SK-N-SH treated with all-trans-retinoic acid at 6 μM for 48 hours (cell line): ENCODE data around the gene LRRC10.

Experiments used
- ATAC-seq: fragments of 200-7000 bp; cut with Tn5 transposase; 3 replicates; pipeline ENCODE4 v1.9.1; 2020; ENCODE audit warnings: mild to moderate bottlenecking, moderate library complexity
- ARNTL ChIP-seq: fragments of 450-650 bp; formaldehyde crosslinking; IDR thresholded peaks from 2 replicates; pipeline ENCODE4 v1.5.0; 2020; ENCODE audit warnings: low read depth, mild to moderate bottlenecking, moderate library complexity, borderline replicate concordance
- BACH2 ChIP-seq: fragments of 250-450 bp; sonication (Bioruptor Pico); IDR thresholded peaks from 2 replicates; pipeline ENCODE4 v1.9.0; 2021; ENCODE audit warnings: mild to moderate bottlenecking, borderline replicate concordance
- CSDC2 ChIP-seq: fragments of 250-450 bp; sonication (Bioruptor Pico); IDR thresholded peaks from 2 replicates; pipeline ENCODE4 v1.5.0; 2020; ENCODE audit warnings: mild to moderate bottlenecking, moderate library complexity
- GLIS3 ChIP-seq: fragments of 250-450 bp; sonication (Bioruptor Pico); IDR thresholded peaks from 2 replicates; pipeline ENCODE4 v1.5.0; 2020; ENCODE audit warnings: mild to moderate bottlenecking, moderate library complexity
- PPARA ChIP-seq: fragments of 250-450 bp; sonication (Bioruptor Pico); IDR thresholded peaks from 2 replicates; pipeline ENCODE4 v1.5.0; 2020; ENCODE audit warnings: mild to moderate bottlenecking, borderline replicate concordance
- RARB ChIP-seq: fragments of 250-450 bp; sonication (Bioruptor Pico); IDR thresholded peaks from 2 replicates; pipeline ENCODE4 v1.8.0; 2021; ENCODE audit warnings: mild to moderate bottlenecking, moderate library complexity
- SNAI2 ChIP-seq: fragments of 250-450 bp; sonication (Bioruptor Pico); IDR thresholded peaks from 2 replicates; pipeline ENCODE4 v1.5.0; 2020; ENCODE audit warnings: mild to moderate bottlenecking, moderate library complexity
- TCF4 ChIP-seq: fragments of 250-450 bp; sonication (Bioruptor Pico); IDR thresholded peaks from 2 replicates; pipeline ENCODE4 v1.8.0; 2021; ENCODE audit warnings: mild to moderate bottlenecking, moderate library complexity, borderline replicate concordance
- TOX ChIP-seq: fragments of 250-450 bp; sonication (Bioruptor Pico); IDR thresholded peaks from 2 replicates; pipeline ENCODE4 v1.8.0; 2021; ENCODE audit warnings: mild to moderate bottlenecking, moderate library complexity, borderline replicate concordance
- ZC3H10 ChIP-seq: fragments of 250-450 bp; sonication (Bioruptor Pico); IDR thresholded peaks from 2 replicates; pipeline ENCODE4 v1.5.1; 2021; ENCODE audit warnings: mild to moderate bottlenecking, moderate library complexity
- ZFP30 ChIP-seq: fragments of 450-650 bp; formaldehyde crosslinking; IDR thresholded peaks from 2 replicates; pipeline ENCODE4 v1.5.0; 2022; ENCODE audit warnings: mild to moderate bottlenecking, moderate library complexity
- ZNF565 ChIP-seq: fragments of 450-650 bp; formaldehyde crosslinking; conservative IDR thresholded peaks from 2 replicates; pipeline ENCODE4 v1.5.0; 2020; ENCODE audit warnings: low read depth, mild to moderate bottlenecking, moderate library complexity
- TF ChIP-seq, protein P1 (sequence below): fragments of 250-450 bp; sonication (Bioruptor Pico); IDR thresholded peaks from 2 replicates; pipeline ENCODE4 v1.5.0; 2020; ENCODE audit warnings: mild to moderate bottlenecking, moderate library complexity
- TF ChIP-seq, protein P2 (sequence below): fragments of 250-450 bp; sonication (Bioruptor Pico); IDR thresholded peaks from 2 replicates; pipeline ENCODE4 v1.8.0; 2021; ENCODE audit warnings: low read depth, mild to moderate bottlenecking, moderate library complexity, borderline replicate concordance
- TF ChIP-seq, protein P3 (sequence below): fragments of 250-450 bp; sonication (Bioruptor Pico); IDR thresholded peaks from 2 replicates; pipeline ENCODE4 v1.5.1; 2020; ENCODE audit warnings: low read depth, mild to moderate bottlenecking, moderate library complexity
- TF ChIP-seq, protein P4 (sequence below): fragments of 250-450 bp; sonication (Bioruptor Pico); IDR thresholded peaks from 2 replicates; pipeline ENCODE4 v1.5.1; 2021; ENCODE audit warnings: mild to moderate bottlenecking, moderate library complexity
- TF ChIP-seq, protein P5 (sequence below): fragments of 250-450 bp; sonication (Bioruptor Pico); IDR thresholded peaks from 2 replicates; pipeline ENCODE4 v1.8.0; 2020; ENCODE audit warnings: mild to moderate bottlenecking, moderate library complexity, borderline replicate concordance

Gene LRRC10

DNA sequence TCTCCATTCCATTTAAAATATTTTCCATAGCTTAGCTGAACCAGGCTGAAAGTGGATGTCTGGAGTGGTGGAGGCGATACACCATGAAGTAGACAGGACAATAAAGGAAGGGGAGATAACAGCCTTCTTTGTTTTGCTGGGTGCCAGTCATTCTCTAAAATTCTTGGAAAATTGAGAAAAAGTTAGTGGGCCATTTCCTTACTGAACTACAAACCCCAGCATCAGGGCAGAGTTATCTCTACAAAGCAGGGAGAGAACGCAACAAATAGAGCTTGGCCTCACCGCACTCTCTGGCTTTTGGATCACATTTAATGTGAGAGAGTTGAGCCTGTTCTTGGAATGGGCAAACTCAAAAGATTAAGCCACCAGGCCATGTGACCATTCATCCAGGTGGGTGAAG is 41.2 kb upstream of the LRRC10 start (continued):
- TF ChIP-seq, protein P1, sequence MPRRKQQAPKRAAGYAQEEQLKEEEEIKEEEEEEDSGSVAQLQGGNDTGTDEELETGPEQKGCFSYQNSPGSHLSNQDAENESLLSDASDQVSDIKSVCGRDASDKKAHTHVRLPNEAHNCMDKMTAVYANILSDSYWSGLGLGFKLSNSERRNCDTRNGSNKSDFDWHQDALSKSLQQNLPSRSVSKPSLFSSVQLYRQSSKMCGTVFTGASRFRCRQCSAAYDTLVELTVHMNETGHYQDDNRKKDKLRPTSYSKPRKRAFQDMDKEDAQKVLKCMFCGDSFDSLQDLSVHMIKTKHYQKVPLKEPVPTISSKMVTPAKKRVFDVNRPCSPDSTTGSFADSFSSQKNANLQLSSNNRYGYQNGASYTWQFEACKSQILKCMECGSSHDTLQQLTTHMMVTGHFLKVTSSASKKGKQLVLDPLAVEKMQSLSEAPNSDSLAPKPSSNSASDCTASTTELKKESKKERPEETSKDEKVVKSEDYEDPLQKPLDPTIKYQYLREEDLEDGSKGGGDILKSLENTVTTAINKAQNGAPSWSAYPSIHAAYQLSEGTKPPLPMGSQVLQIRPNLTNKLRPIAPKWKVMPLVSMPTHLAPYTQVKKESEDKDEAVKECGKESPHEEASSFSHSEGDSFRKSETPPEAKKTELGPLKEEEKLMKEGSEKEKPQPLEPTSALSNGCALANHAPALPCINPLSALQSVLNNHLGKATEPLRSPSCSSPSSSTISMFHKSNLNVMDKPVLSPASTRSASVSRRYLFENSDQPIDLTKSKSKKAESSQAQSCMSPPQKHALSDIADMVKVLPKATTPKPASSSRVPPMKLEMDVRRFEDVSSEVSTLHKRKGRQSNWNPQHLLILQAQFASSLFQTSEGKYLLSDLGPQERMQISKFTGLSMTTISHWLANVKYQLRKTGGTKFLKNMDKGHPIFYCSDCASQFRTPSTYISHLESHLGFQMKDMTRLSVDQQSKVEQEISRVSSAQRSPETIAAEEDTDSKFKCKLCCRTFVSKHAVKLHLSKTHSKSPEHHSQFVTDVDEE (CRISPR knock-in tag), result no peak
- no peak for TF ChIP-seq TCF4 (CRISPR knock-in tag)

DNA sequence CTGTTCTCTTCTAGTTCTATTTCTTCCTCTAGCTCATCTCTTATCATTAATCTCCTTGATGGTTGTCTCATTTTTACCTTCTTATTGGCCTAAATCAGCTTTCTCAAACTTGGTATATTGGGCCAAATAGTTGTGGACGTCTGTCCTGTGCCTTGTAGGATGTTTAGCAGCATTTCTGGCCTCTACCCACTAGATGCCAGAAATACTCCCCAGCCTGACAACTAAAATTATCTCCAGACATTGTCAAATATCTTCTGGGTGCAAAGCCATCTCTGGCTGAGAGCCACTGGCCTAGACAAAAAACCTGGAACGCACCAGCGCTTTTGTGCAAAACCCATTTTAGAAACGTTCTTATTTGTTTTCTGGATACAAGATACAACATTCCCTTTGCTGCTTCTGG is 38.8 kb upstream of the LRRC10 start:
- TF ChIP-seq, protein P2, sequence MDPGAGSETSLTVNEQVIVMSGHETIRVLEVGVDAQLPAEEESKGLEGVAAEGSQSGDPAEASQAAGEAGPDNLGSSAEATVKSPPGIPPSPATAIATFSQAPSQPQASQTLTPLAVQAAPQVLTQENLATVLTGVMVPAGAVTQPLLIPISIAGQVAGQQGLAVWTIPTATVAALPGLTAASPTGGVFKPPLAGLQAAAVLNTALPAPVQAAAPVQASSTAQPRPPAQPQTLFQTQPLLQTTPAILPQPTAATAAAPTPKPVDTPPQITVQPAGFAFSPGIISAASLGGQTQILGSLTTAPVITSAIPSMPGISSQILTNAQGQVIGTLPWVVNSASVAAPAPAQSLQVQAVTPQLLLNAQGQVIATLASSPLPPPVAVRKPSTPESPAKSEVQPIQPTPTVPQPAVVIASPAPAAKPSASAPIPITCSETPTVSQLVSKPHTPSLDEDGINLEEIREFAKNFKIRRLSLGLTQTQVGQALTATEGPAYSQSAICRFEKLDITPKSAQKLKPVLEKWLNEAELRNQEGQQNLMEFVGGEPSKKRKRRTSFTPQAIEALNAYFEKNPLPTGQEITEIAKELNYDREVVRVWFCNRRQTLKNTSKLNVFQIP (CRISPR knock-in tag), result no peak
- TF ChIP-seq, all 23 proteins: peak for 0
- no peak for ATAC-seq

DNA sequence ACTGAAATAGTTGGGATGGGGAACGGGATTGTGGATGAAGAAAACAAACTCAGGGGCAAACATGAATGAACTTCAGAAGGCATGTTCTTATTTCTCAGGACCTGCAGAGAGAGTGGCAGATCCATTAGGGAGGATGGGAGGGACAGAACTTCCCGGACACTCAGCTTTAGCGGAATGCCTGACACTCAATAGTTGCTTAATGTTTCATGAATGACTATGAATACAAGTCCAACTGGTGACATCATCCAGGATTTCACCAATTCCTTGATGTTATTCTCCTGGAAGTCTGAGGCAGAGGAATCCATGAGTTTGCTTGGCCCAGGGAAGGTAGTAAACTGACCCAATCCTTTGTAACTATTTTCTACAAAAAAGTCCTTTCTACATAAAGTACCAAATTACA is 37.8 kb upstream of the LRRC10 start:
- TF ChIP-seq BACH2 (CRISPR knock-in tag) (no peak), ZNF565 (CRISPR knock-in tag) (no peak), GLIS3 (CRISPR knock-in tag) (no peak), PPARA (CRISPR knock-in tag) (no peak), ZC3H10 (CRISPR knock-in tag) (no peak), TOX (CRISPR knock-in tag) (no peak), ARNTL (CRISPR knock-in tag) (no peak), TCF4 (CRISPR knock-in tag) (no peak), CSDC2 (CRISPR knock-in tag) (no peak), RARB (CRISPR knock-in tag) (no peak), ZFP30 (CRISPR knock-in tag) (no peak), SNAI2 (no peak)
- TF ChIP-seq, protein P3, sequence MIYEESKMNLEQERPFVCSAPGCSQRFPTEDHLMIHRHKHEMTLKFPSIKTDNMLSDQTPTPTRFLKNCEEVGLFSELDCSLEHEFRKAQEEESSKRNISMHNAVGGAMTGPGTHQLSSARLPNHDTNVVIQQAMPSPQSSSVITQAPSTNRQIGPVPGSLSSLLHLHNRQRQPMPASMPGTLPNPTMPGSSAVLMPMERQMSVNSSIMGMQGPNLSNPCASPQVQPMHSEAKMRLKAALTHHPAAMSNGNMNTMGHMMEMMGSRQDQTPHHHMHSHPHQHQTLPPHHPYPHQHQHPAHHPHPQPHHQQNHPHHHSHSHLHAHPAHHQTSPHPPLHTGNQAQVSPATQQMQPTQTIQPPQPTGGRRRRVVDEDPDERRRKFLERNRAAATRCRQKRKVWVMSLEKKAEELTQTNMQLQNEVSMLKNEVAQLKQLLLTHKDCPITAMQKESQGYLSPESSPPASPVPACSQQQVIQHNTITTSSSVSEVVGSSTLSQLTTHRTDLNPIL, result no peak
- TF ChIP-seq, protein P4, sequence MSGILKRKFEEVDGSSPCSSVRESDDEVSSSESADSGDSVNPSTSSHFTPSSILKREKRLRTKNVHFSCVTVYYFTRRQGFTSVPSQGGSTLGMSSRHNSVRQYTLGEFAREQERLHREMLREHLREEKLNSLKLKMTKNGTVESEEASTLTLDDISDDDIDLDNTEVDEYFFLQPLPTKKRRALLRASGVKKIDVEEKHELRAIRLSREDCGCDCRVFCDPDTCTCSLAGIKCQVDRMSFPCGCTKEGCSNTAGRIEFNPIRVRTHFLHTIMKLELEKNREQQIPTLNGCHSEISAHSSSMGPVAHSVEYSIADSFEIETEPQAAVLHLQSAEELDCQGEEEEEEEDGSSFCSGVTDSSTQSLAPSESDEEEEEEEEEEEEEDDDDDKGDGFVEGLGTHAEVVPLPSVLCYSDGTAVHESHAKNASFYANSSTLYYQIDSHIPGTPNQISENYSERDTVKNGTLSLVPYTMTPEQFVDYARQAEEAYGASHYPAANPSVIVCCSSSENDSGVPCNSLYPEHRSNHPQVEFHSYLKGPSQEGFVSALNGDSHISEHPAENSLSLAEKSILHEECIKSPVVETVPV (CRISPR knock-in tag), result no peak
- TF ChIP-seq, protein P1 (CRISPR knock-in tag), result no peak
- TF ChIP-seq, protein P5, sequence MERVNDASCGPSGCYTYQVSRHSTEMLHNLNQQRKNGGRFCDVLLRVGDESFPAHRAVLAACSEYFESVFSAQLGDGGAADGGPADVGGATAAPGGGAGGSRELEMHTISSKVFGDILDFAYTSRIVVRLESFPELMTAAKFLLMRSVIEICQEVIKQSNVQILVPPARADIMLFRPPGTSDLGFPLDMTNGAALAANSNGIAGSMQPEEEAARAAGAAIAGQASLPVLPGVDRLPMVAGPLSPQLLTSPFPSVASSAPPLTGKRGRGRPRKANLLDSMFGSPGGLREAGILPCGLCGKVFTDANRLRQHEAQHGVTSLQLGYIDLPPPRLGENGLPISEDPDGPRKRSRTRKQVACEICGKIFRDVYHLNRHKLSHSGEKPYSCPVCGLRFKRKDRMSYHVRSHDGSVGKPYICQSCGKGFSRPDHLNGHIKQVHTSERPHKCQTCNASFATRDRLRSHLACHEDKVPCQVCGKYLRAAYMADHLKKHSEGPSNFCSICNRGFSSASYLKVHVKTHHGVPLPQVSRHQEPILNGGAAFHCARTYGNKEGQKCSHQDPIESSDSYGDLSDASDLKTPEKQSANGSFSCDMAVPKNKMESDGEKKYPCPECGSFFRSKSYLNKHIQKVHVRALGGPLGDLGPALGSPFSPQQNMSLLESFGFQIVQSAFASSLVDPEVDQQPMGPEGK, result no peak
- TF ChIP-seq, protein P2 (CRISPR knock-in tag), result no peak
- ATAC-seq, result peak; percentile 38; the same call in 2 of the 3 replicates
